WTC11 (cell line): ENCODE data around the gene GH2.

Experiments used
- AFF4 ChIP-seq: sonication (generic); formaldehyde crosslinking; IDR thresholded peaks from 2 replicates; pipeline ENCODE4 v1.8.1; 2023; ENCODE audit warnings: mild to moderate bottlenecking, missing genetic modification reagents, borderline replicate concordance
- CTCF ChIP-seq: fragments of 200-600 bp; IDR thresholded peaks from 2 replicates; pipeline ENCODE4 v1.8.0; 2022; ENCODE audit warnings: antibody characterized with exemption

- TF ChIP-seq AFF4 (CRISPR knock-in tag) (no peak), CTCF (no peak)
Measured at GRCh38 chr17:63833741-63834373, 47.9 kb downstream of the GH2 start.
